HG03378 (cell line): ENCODE data around the gene DDX5.
"Not testable (repeated sequence)": the region's sequence is repeated elsewhere in the genome, so short reads cannot be mapped to it uniquely, and the experiment has no call there.

Source experiments
- ATAC-seq: cut with Tn5 transposase; IDR thresholded peaks from one replicate; pipeline ENCODE4 v1.9.1; 2021; ENCODE audit warnings: mild to moderate bottlenecking, moderate library complexity; ENCODE audit not compliant: unreplicated experiment

DDX5 gene

GRCh38 chr17:64508683-64509082, 2.6 kb upstream of the DDX5 start:
- ATAC-seq = no peak

GRCh38 chr17:64507413-64507782, 1.3 kb upstream of the DDX5 start:
- ATAC-seq = peak; percentile 21

GRCh38 chr17:64506576-64507412, 705 bp upstream of the DDX5 start, which contains the start of gene CEP95:
TSS of gene CEP95 (plus strand) at chr17:64506977. CDS start at chr17:64507098, 121 bp downstream.
- peak; percentile 41 for ATAC-seq

- no peak for ATAC-seq
Measured at GRCh38 chr17:64505340-64506200, 519 bp downstream of the DDX5 start.

- ATAC-seq = no peak
Measured at GRCh38 chr17:64504769-64505339, 1.2 kb downstream of the DDX5 start.

GRCh38 chr17:64503821-64504768, 2.0 kb downstream of the DDX5 start:
- ATAC-seq = no peak

GRCh38 chr17:64503341-64503740, 2.7 kb downstream of the DDX5 start:
- ATAC-seq = no peak

- no peak for ATAC-seq
Measured at GRCh38 chr17:64502809-64503208, 3.3 kb downstream of the DDX5 start.

GRCh38 chr17:64502021-64502420, 4.1 kb downstream of the DDX5 start:
- no peak for ATAC-seq

- no peak for ATAC-seq
Measured at GRCh38 chr17:64500862-64501765, 5.0 kb downstream of the DDX5 start.

- no peak for ATAC-seq
Measured at GRCh38 chr17:64500487-64500859, 5.6 kb downstream of the DDX5 start.

GRCh38 chr17:64499805-64500486, 6.1 kb downstream of the DDX5 start:
- no peak for ATAC-seq

GRCh38 chr17:64498308-64499203, 7.5 kb downstream of the DDX5 start:
- ATAC-seq = no peak

GRCh38 chr17:64497565-64498035, 8.5 kb downstream of the DDX5 start:
- no peak for ATAC-seq

GRCh38 chr17:64496786-64497564, 9.1 kb downstream of the DDX5 start, which contains the start of gene POLG2:
TSS of gene POLG2 (minus strand) at chr17:64497054. CDS start at chr17:64496968, 86 bp downstream.
- peak; percentile 63 for ATAC-seq

GRCh38 chr17:64496348-64496785, 9.7 kb downstream of the DDX5 start:
- ATAC-seq = no peak

GRCh38 chr17:64495300-64495699, 10.8 kb downstream of the DDX5 start:
- ATAC-seq = not testable (repeated sequence)
